GM19467 (cell line): Measurements from ENCODE around the gene LGI2.
"Not testable (repeated sequence)": the region's sequence is repeated elsewhere in the genome, so short reads cannot be mapped to it uniquely, and the experiment has no call there.

Experiments used
- ATAC-seq: cut with Tn5 transposase; IDR thresholded peaks from one replicate; pipeline ENCODE4 v1.9.1; 2021; ENCODE audit warnings: mild to moderate bottlenecking, moderate library complexity; ENCODE audit not compliant: unreplicated experiment

The LGI2 gene

DNA sequence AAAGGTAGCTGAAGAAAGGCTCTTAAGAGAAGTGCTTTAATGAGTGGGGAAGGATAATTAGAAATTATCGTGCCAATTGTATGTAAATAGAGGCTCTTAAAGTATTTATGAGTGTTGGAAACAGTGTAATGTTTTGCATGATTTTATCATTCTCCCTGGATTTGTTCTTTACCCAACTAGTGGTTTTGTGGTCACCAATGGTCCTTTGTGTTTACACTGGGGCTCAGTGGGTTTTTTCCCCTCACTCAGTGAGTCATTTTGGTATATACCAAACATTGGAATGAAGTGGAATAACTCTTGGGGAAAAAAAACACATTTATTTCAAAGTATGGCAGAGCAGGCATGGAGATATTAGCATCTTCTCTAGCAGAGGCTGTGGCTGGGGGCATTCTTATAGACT is 20.8 kb upstream of the LGI2 start:
- ATAC-seq: no peak

GRCh38 chr4:25050370-25051078 is 19.8 kb upstream of the LGI2 start:
- ATAC-seq: no peak

DNA sequence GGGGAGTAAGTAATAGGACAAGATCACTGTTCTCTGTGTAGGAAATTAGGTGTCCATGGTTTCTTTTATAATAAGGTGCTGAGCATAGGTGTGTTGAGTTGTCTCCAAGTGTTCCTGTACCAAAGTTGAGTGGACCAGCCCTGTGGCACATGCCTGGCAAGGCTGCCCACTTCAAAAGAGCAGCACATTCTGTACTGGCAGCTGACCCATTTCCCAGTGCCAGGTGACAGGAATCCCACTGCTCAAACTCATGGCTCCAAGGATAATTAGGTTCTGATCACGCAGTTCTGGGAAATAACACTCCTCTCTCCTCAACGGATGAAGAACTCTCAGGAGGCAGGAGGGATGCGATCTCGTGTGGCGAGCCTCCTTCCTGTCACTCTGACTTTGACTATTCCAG is 12.8 kb upstream of the LGI2 start:
- ATAC-seq: no peak

DNA sequence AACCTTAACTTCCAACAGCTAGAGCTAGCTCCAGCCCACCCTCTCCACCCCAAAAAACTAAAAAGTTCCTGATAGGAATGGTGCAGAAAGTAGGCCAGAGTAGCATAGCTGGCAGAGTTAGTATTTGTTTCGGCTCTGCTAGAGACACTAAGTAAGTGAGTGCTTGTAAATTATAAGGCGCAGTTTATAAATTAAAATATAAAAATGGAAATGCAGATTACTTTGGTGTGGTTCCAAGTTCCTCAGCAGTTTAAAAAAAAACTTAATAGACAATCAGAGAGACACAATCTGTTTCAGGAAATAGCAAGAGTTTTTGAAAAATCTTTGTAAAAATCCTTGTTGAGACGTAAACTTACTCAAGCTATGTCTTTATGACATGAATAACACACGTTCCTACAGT is 2.8 kb upstream of the LGI2 start:
- no peak for ATAC-seq

DNA sequence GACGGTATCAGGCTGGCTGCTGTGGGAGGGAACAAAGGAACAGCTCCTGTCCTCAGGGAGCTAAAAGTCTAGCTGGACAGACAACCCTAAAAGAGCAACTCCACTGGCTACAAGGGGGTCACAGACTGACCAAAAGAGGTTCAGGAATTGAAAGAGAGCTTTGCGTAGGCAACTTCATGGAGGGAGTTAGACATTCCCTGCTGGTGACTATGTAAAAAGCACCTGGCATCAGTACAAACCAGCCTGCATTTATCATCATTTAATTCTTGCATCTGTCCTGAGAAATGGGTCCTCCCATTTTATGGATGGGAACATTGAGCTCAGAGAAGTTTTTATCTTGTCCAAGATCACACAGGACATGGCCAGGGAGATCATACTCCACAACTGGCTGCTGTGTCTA is 1.4 kb upstream of the LGI2 start:
- ATAC-seq: no peak

GRCh38 chr4:25031077-25031621 is 403 bp upstream of the LGI2 start:
- no peak for ATAC-seq

GRCh38 chr4:25029479-25030276 is 1.1 kb downstream of the LGI2 start:
- ATAC-seq: no peak

DNA sequence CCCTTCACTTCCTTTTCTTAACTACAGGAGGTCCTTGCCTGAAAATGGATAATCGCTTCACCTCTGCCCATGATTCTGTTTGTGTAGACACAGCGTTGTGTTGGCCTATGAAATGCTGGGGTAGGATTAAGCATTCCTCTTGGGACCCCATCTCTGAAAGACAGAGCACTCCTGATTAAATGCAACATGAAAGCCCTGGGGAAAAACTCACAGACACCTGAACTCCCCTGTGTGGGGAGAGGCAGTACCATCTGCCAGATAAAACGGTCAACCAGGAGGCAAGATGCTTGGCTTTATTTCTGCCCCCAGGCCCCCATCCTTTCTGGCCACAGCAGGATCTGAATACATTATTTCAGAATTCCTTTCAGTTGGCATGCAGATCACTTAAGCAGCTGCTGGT is 1.9 kb downstream of the LGI2 start:
- ATAC-seq: no peak

DNA sequence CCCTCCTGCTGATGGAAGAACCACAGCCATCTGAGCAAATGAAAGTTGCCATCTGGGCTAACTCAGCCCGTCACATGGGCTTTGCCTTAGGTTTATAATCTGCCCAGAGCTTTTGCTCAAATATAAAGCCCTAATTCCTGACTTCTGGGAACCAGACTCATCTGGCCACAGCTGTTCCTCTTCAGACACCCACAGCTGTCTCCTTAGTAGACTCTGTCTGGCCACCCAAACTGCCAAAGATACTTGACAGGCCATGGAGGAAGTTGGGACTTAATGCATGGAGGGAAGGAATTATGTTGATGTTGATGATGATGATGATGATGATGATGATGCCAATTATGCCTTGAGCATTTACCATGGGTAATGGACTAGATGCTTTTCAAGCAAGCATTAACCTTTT is 8.0 kb downstream of the LGI2 start:
- ATAC-seq: no peak

- ATAC-seq: no peak
Observed at GRCh38 chr4:25021216-25021615, 9.5 kb downstream of the LGI2 start.

DNA sequence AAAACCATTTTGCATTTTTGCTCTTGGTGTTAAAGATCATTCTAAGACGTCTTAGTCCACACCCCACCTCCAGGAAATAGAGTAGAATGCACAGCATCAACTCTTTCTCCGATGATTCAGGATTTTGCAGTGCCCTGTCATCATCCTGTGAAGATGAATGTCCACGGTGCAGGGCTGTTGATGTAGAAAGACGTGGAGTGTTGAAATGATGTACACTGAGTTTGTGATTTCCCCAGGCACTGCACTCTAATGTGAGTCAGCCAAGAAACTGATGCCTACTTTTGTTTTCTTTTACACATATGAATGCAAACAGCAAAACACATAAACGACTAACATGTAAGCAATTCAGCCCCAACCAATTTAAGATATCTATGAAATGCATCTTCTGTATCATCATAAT is 10.5 kb downstream of the LGI2 start:
- no peak for ATAC-seq

GRCh38 chr4:25019501-25019900 is 11.2 kb downstream of the LGI2 start:
- ATAC-seq: no peak

DNA sequence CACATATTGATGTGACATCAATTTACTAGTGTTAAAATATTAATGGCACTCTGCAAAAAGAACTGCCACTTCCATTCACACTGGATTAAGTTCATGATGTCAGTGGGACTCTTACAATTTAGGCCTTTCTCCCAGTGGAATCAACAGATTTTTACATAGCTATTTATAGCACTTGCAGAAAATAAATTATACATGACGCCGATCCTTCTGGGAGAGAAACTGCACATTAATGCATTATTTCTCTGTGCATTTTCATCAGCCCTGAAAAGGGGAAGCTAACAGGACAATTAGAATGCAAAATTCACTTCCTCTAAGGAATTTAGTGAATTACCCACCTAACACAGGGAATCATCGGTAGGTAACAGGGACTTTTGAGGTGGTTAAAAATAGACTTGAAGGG is 15.7 kb downstream of the LGI2 start:
- no peak for ATAC-seq

DNA sequence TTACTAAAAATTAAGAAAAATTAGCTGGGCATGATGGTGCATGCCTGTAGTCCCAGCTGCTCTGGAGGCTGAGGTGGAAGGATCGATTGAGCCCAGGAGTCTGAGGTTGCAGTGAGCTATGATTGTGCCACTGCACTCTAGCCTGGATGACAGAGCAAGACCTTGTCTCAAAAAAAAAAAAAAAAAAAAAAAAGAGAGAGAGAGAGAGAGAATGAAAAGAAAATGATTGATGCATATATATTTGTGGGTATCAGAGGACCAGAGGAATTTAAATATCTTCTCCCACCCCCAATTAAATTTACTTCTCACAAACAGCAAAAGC is 16.1 kb downstream of the LGI2 start:
- ATAC-seq: not testable (repeated sequence)

DNA sequence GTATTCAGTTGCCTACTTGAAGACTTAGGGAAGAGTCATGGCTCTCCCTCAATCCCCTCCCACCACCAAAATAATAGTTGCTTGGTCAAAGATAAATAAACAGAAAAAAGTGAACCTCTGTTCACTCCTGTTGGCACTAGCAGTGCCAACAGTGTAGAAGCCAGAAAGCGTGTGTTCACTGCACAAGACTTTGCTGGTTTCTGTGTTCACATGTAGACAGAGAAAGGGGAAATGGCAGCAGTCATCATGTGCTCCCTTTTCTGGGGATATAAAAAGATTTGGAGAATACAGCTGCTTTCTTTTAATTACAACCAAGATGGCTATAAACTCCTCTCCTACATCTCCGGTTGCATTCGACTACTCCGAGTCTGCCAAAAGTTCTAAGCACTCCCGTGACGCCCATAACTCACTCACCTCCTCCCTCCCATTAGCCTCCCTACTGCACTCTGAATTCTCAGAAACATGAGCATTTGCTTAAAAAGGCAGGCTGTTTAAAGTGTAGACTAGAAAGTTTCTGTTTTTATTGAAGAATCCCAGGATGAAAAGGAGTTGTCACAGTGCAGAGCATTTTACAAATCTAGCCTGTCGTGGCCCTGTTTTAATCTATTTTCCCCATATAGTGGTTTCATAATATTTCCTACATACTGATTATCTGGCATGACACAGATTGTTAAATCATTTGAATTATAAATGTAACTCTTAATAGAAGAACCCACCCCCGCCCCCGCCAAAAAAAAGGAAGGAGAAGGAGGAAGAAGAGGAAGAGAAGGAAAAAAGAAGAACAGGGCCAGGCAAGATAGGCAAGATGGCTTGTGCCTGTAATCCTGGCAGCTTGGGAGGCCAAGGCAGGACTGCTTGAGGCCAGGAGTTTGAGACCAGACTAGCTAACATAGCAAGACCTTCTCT is 16.7 kb downstream of the LGI2 start:
- no peak for ATAC-seq

GRCh38 chr4:25012655-25013054 is 18.1 kb downstream of the LGI2 start:
- ATAC-seq: no peak

DNA sequence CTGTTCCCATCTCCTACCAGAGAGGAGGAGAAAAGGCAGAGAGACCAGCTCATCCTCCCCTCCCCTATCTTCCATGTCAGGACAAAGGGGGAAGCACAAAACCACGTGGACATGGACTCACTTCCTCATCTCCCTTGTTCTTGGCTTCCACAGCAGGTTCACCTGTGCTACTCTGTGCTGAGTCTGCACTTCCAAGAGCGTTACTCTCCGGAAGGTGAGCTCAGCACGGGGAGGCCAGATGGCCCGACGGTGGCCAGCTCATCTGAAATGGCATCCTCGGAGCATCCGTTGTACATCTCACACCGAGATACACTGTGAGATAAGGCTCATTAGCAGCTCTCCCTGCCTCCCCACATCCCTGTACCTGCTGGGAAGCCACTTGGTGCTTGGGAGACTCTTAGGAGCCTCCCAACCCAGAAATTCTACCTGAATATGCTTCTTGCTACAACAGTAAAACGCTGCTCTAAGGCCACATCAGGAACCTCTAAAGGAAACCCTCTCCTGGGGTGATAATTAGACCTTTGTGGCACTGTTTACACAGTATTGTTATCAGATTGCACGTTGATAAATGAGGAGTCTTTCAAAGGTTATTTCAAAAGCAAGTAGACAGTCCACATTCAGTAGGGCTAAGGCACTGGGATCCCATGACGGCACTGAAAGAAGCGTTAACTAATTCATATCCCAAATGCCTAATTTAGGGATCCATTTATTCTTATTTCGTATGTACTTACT is 19.4 kb downstream of the LGI2 start:
- no peak for ATAC-seq

DNA sequence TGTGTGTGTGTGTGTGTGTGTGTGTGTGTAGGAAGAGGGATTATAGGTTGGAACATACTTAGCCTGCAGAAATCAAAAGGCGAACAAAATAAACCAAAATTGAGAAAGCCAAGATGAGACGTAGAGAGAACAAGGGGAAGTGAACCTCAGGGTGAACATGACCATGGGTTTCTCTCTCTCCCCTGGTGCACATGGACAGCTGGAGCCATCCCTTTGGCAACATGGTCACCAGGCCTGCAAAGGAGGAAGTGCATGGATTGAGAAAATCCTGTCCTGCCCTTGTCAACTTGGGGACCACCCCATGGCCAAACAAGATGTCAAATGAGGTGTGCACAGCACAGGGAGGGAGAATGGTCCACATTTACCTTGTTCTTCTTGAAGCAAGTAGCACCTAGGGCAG is 23.1 kb downstream of the LGI2 start:
- no peak for ATAC-seq

- no peak for ATAC-seq
Observed at GRCh38 chr4:25002681-25003080, 28.1 kb downstream of the LGI2 start.

DNA sequence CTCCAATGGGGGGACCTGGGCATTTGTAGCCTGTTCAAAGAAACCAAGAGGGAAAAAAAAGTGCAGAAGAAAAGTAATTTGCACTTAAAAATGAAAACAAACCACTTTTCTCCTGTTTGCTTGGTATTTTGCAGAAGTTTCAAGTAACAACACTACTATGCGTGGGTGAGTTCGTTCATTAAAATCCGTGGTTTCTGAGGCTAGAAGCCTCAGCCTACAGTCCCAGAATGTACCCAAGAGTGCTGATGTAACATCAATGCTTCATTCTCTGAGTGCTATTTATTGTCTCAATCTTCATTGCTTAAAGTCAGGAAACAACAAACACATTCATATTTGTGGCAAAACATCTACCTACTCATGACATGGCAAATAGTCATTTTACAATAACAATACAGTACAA is 29.2 kb downstream of the LGI2 start:
- no peak for ATAC-seq

- ATAC-seq: no peak
Observed at GRCh38 chr4:25000639-25001038, 30.1 kb downstream of the LGI2 start.
